HG03039 (cell line): ENCODE results near the gene PIP5K1B.
"Not testable (repeated sequence)": the region's sequence is repeated elsewhere in the genome, so short reads cannot be mapped to it uniquely, and the experiment has no call there.

ENCODE experiments used
- ATAC-seq: cut with Tn5 transposase; IDR thresholded peaks from one replicate; pipeline ENCODE4 v1.9.1; 2021; ENCODE audit warnings: mild to moderate bottlenecking, moderate library complexity; ENCODE audit not compliant: unreplicated experiment

Gene PIP5K1B

GRCh38 chr9:68978501-68978900 lies 273.5 kb downstream of the PIP5K1B start:
- ATAC-seq = no peak

- ATAC-seq = no peak
Measured at GRCh38 chr9:68979538-68980314, 274.7 kb downstream of the PIP5K1B start.

- no peak for ATAC-seq
Measured at GRCh38 chr9:68980341-68980914, 275.4 kb downstream of the PIP5K1B start.

- ATAC-seq = peak; percentile 38
Measured at GRCh38 chr9:68981789-68982188, 276.7 kb downstream of the PIP5K1B start.

GRCh38 chr9:68983008-68983411 lies 278.0 kb downstream of the PIP5K1B start:
- no peak for ATAC-seq

GRCh38 chr9:68983522-68984424 lies 278.7 kb downstream of the PIP5K1B start:
- no peak for ATAC-seq

- not testable (repeated sequence) for ATAC-seq
Measured at GRCh38 chr9:68986949-68987348, 281.9 kb downstream of the PIP5K1B start.

GRCh38 chr9:68991457-68991856 lies 286.4 kb downstream of the PIP5K1B start:
- no peak for ATAC-seq

- ATAC-seq = no peak
Measured at GRCh38 chr9:68995776-68996175, 290.7 kb downstream of the PIP5K1B start.

GRCh38 chr9:68996462-68996861 lies 291.4 kb downstream of the PIP5K1B start:
- no peak for ATAC-seq

GRCh38 chr9:68997666-68998065 lies 292.6 kb downstream of the PIP5K1B start:
- no peak for ATAC-seq

GRCh38 chr9:68998385-68998784 lies 293.3 kb downstream of the PIP5K1B start:
- no peak for ATAC-seq

- ATAC-seq = no peak
Measured at GRCh38 chr9:68998812-68999211, 293.8 kb downstream of the PIP5K1B start.

GRCh38 chr9:68999393-69000105 lies 294.5 kb downstream of the PIP5K1B start:
- ATAC-seq = peak; percentile 91

- ATAC-seq = no peak
Measured at GRCh38 chr9:69001921-69002320, 296.9 kb downstream of the PIP5K1B start.

GRCh38 chr9:69003051-69003450 lies 298.0 kb downstream of the PIP5K1B start:
- ATAC-seq = no peak

- no peak for ATAC-seq
Measured at GRCh38 chr9:69004836-69005235, 299.8 kb downstream of the PIP5K1B start.

- ATAC-seq = no peak
Measured at GRCh38 chr9:69009708-69010107, 304.7 kb downstream of the PIP5K1B start.

- no peak for ATAC-seq
Measured at GRCh38 chr9:69012696-69013381, 307.8 kb downstream of the PIP5K1B start.

GRCh38 chr9:69013382-69013727 lies 308.3 kb downstream of the PIP5K1B start:
- no peak for ATAC-seq
